Measurements from ENCODE around the gene VPS13A.
"Not testable (repeated sequence)": the region's sequence is repeated elsewhere in the genome, so short reads cannot be mapped to it uniquely, and the experiment has no call there.

VPS13A gene

DNA sequence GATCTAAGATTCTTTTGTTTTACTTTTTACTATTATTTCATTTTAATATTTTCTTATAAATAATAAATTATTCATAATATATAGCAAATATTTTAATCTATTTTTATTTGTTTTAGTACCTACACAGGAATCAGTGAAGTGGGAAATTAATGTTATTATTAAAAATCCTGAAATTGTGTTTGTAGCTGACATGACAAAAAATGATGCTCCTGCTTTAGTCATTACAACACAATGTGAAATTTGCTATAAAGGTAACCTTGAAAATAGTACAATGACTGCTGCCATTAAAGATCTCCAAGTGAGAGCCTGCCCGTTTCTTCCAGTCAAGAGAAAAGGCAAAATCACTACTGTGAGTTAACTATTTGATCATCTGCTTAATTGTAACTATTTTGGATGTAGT lies 138.7 kb downstream of the VPS13A start:
- DNase-seq = no peak

DNA sequence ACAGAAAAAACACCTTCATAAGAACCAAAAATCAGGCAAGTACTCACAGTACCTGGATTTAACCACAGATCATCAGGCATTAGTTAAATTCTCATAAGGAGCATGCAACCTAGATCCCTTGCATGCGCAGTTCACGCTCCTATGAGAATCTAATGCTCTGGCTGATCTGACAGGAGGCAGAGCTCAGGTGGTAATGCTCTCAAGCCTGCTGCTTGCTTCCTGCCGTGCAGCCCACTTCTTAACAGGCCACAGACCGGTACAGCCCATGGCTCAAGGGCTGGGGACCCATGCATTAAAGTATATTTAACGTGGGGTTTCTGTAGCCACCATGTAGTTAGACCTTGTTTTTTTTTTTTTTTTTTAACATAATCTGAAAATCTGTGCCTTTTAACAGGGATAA lies 147.7 kb downstream of the VPS13A start:
- no peak for DNase-seq

GRCh38 chr9:77328102-77328501 lies 150.8 kb downstream of the VPS13A start:
- no peak for DNase-seq

DNA sequence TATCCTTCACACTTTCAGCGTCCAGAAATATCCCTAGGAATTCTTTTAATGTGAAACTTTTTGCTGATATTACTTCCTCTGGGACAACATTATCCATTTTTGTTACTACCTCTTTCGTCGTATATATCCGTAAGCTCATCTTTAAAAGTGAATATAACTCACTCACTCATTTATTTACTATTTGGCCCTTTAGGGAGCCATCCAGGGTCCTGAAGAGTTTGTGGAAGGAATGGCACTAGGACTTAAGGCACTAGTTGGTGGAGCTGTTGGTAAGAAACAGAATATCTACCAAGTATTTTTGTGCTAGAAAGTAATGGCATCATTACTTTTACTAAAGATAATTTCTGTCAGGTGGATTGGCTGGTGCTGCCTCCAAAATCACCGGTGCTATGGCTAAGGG lies 192.7 kb downstream of the VPS13A start:
- DNase-seq = no peak

DNA sequence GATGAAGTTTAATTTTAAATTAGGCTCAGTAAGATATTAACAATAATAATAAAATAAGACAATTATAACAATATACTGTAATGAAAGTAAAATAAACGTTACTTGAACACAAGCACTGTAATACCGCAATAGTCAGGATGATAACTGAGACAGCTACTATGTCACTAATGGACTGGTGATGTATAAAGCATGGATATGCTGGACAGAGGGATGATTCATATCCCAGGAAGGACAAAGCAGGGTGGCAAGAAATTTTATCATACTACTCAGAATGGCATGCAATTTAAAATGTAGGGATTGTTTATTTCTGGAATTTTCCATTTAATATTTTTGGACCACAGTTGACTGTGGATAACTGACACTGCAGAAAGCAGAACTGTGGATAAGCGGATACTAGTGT lies 196.9 kb downstream of the VPS13A start:
- DNase-seq = no peak

DNA sequence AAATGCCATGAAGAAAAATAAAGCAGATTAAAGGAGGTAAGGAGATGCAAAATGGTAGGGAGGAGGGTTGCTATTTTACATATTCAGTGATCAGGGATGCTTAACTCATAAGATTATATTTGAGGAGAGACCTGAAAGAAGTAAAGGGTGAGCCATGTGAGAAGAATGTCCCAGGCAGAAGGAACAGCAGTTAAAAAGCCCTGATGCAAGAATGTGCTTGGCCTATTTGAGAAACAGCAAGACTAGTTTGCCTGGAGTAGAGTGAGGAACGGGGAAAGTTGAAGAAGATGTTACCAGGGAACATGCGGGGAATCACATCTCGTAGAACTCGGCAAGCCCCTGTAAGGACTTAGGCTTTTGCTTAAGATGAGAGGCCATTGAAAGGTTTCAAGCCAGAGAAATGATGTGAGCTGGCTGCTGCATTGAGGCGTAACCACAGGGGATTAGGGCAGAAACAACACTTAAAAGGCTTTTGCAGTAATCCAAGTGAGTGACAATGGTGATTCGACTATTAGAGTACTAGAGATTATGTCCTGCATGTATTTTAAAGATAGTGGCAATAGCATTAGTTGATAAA lies 198.7 kb downstream of the VPS13A start:
- DNase-seq = no peak

- no peak for DNase-seq
These were observed 207.1 kb downstream of the VPS13A start for GRCh38 chr9:77384406-77384805.

DNA sequence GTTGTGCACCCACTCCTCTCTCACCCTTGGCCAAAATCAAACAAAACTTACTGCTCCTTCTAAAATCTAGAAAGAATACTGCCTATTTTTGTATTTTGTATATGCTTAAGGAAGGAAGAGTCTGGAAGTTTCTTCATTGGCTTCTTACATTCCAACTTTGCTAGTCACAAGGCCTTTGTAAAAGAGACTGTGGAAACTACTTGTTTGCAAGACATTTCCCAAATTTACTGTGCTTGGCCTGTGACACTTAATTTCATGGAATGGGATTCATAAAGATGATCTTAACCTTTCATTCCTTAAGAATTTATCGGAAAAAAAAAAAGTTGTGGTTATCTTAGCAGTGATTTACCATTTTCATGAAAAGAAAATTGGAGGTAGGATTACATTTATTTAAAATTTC lies 208.9 kb downstream of the VPS13A start:
- DNase-seq = no peak

GRCh38 chr9:77391834-77392233 lies 214.5 kb downstream of the VPS13A start:
- no peak for DNase-seq

GRCh38 chr9:77392328-77392727 lies 215.0 kb downstream of the VPS13A start:
- no peak for DNase-seq

DNA sequence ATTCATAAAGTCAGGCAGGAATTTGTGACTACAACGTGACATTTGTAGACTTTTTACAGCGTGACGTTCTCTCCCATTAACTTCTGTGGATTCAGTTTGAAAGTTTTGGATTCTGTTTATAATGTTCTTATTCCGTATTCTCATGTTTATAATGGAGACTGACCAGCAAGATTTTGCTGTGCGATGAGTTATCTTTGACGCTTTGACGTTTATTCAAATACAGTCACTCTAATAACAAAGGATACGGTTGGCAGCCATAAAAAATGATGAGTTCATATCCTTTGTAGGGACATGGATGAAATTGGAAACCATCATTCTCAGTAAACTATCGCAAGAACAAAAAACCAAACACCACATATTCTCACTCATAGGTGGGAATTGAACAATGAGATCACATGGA lies 221.2 kb downstream of the VPS13A start:
- DNase-seq = not testable (repeated sequence)

- DNase-seq = no peak
These were observed 222.6 kb downstream of the VPS13A start for GRCh38 chr9:77399964-77400363.

DNA sequence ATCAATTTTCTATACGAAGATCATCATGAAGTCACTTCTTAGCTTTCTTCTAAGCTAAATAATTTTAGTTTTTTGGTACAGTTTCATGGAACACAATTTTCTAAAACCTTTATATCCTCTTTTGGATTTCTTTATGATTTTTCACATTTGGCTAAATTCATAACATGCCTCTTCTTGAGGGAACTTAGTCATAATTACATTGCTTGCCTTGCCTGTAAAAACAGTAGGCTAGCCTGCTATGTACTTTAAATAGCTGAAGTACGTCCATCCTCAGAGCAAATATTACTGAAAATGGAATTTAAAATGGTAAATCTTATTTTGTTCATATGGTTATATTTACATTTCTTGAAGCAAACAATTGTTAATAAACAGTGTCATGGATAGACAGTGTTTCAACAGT lies 225.0 kb downstream of the VPS13A start:
- no peak for DNase-seq

GRCh38 chr9:77403239-77403638 lies 225.9 kb downstream of the VPS13A start:
- DNase-seq = no peak

DNA sequence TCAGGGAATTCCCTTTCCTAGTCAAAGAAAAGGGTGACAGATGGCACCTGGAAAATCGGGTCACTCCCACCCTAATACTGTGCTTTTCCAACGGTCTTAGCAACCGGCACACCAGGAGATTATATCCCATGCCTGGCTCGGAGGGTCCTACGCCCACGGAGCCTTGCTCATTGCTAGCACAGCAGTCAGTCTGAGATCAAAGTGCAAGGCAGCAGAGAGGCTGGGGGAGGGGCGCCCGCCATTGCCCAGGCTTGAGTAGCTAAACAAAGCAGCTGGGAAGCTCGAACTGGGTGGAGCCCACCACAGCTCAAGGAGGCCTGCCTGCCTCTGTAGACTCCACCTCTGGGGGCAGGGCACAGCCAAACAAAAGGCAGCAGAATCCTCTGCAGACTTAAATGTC lies 231.2 kb downstream of the VPS13A start:
- not testable (repeated sequence) for DNase-seq

GRCh38 chr9:77417566-77417965 lies 240.2 kb downstream of the VPS13A start:
- no peak for DNase-seq

GRCh38 chr9:77418226-77418625 lies 240.9 kb downstream of the VPS13A start:
- no peak for DNase-seq

DNA sequence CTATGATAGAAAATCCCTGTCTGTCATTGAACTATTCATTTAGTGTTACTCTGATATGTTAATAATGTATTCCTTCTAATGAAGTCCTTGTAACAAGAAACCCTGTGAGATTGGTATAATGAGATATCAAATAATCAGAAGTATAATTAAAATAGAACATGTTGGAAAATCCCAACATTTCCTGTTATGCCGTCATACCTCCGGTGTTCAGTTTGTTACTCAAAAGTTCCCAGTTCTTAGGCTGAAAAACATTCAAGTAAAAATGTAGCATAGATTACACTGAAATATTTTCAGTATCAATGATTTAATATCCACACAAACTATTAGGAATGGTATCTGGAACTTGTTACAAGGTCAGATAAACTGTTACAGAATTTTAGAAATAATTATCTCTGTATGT lies 243.3 kb downstream of the VPS13A start:
- no peak for DNase-seq

GRCh38 chr9:77421506-77422265 lies 244.4 kb downstream of the VPS13A start:
- DNase-seq = no peak

DNA sequence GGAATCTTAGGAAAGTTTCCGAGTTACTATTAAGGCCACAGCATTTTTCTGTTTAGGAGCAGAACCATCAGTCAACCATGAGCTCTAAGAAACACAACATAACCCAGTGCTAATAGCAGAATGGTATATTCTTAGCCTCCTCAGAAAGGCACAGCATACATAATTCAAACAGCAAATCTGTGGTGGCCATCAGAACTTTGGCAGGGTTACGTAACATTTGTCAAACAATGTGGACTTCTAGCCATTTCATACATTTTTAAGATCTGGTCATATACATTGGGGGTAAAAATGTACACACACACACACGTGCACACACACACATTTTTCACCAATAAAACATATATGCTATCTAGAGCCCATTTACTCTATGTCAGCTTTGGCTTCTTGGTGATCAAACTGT lies 245.6 kb downstream of the VPS13A start:
- no peak for DNase-seq

DNA sequence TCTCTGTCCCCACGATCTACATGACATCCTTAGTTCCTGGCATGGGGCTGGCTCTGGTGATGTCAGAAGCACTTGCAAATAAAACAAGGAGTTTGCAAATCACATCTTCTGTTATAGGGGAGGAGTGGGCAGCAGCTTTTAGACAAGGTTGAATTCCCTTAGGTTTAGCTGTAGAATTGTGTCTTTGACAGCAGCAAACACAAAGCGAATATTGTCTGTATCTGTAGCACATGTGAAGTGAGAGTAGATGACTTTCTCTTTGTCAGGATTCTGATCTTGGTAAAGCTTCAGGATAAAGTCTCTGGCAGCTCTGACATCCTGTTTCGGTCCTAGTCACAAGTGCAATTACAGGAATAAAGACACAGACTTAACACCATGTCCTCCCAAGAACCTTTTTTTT lies 246.5 kb downstream of the VPS13A start:
- no peak for DNase-seq

DNA sequence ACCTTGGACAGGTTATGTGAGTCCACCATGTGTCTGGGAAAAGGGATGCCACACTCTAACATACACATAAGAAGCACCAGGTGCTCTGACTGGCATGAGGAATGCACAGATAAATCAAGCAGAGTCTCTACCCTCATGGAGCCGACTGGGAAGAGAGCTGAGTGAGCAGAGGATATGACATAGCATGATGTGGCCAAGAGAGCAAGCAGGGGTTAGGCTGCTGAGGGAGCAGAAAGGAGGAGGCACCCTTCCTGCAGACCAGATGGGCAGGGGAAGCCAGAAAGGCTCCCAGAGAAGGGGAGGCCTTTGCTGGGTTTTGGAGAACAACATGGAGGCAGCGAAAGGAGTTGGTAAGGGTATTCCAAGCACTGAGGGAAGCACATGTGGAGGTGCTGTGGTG lies 247.7 kb downstream of the VPS13A start:
- DNase-seq = no peak

- no peak for DNase-seq
These were observed 249.4 kb downstream of the VPS13A start for GRCh38 chr9:77426712-77427111.

DNA sequence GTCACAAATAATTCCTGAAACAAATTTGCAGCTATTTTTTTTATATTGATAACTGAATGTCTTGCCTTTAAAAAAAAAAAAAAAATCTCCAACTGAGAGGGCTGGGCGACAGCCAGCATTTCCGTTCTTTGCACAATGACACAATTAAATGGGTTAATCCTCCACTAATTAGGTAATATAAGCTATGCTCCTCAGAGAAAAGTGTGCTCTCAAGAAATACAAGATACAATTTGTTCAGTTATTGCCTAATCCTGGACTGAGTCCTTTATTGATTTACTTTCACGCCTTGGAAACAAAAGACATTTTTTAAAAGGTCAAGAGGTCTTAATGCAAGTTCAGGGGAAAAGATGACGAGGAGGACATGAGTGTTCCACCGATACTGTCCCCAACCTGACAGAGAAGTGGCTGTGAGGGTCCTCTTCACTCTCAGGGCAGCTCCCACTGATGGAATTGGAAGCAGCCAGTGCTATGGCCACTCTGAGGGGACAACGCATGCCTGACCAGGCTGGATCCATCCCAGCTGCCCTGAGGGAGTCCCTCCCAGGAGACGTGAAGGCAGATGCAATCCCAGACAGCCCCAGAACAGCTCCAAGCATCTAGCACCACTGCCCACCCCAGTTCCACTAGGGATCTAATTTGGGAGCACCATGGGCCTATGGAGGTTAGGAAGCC lies 250.1 kb downstream of the VPS13A start:
- no peak for DNase-seq

Data from CD4-positive, alpha-beta T cell treated with Interleukin-15 for 1 hour (primary cell).